ENCODE measurements around the gene HPS6.

- TF ChIP-seq POLR2A (IDR thresholded peaks at IDR 0.05; ENCODE audit: low read length) (no peak), GATA1 (IDR thresholded peaks at IDR 0.05; ENCODE audit: low read depth, low read length) (no peak)
Observed at GRCh38 chr10:102116656-102117055, 51.5 kb downstream of the HPS6 start.

Data from erythroblast (primary cell).